HFFc6 (cell line): ENCODE measurements around the gene TRIM52. TPM values are rescaled to one million over a fixed set of nuclear protein-coding genes. Genes with fewer than 3 reads are reported as not detected.

Experiments used
- DNase-seq: peaks from one replicate; pipeline ENCODE4 v3.0.0-alpha.2; 2018
- H3K27ac Mint-ChIP-seq: 2 replicates; pipeline ENCODE4 v1.8.0; 2020; ENCODE audit warnings: mild to moderate bottlenecking, mixed read lengths
- H3K27me3 Mint-ChIP-seq: 2 replicates; pipeline ENCODE4 v1.8.0; 2021; ENCODE audit warnings: mild to moderate bottlenecking, moderate library complexity, mixed read lengths; ENCODE audit not compliant: insufficient read depth
- H3K36me3 Mint-ChIP-seq: 2 replicates; pipeline ENCODE4 v1.8.0; 2021; ENCODE audit warnings: low read depth, mixed read lengths
- H3K4me1 Mint-ChIP-seq: 2 replicates; pipeline ENCODE4 v1.8.0; 2020; ENCODE audit warnings: low read depth, mixed read lengths
- H3K4me3 Mint-ChIP-seq: 2 replicates; pipeline ENCODE4 v1.8.0; 2020; ENCODE audit warnings: mild to moderate bottlenecking, moderate library complexity, mixed read lengths
- H3K9me3 Mint-ChIP-seq: 2 replicates; pipeline ENCODE4 v1.8.0; 2020; ENCODE audit warnings: mild to moderate bottlenecking, mixed read lengths
- microRNA-seq: library from miRNA; unstranded; fragments of <30 nt; microRNA quantifications from one replicate; pipeline ENCODE4, GENCODE V29; 2019
- total RNA-seq, 6 experiments: library from RNA; stranded (reverse); fragmentation: NEBNext Ultra II Directional; extraction: Animal tissue kit (Norgen Biotek cat#: 25700); gene quantifications; 2 replicates in 1 of 6; 3 replicates in 5 of 6; pipeline ENCODE4 v1.2.3, GENCODE V29; 2021
- TF ChIP-seq, protein P1 (sequence below): fragments of 200-600 bp; sonication (generic); IDR thresholded peaks from 2 replicates; pipeline ENCODE4 v1.5.0; 2021; ENCODE audit warnings: antibody characterized with exemption, mild to moderate bottlenecking

The TRIM52 gene
- total RNA-seq, 6 experiments from 2014 or later: 5.2 to 6.9 (median 5.6) TPM

GRCh38 chr5:181207214-181207959, 53.6 kb downstream of the TRIM52 start:
- TF ChIP-seq, protein P1, sequence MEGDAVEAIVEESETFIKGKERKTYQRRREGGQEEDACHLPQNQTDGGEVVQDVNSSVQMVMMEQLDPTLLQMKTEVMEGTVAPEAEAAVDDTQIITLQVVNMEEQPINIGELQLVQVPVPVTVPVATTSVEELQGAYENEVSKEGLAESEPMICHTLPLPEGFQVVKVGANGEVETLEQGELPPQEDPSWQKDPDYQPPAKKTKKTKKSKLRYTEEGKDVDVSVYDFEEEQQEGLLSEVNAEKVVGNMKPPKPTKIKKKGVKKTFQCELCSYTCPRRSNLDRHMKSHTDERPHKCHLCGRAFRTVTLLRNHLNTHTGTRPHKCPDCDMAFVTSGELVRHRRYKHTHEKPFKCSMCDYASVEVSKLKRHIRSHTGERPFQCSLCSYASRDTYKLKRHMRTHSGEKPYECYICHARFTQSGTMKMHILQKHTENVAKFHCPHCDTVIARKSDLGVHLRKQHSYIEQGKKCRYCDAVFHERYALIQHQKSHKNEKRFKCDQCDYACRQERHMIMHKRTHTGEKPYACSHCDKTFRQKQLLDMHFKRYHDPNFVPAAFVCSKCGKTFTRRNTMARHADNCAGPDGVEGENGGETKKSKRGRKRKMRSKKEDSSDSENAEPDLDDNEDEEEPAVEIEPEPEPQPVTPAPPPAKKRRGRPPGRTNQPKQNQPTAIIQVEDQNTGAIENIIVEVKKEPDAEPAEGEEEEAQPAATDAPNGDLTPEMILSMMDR: no peak
- H3K27me3 Mint-ChIP-seq: peaks cover 15% of the 10 kb centered on the region
- H3K36me3 Mint-ChIP-seq: no peaks in the 10 kb centered on the region
- H3K4me3 Mint-ChIP-seq: peak overlapping the region; percentile 92
- H3K4me1 Mint-ChIP-seq: peaks cover 31% of the 10 kb centered on the region
- peak; percentile 92 for DNase-seq
- no peaks in the 10 kb centered on the region; the same call in 1 of the 2 replicates for H3K9me3 Mint-ChIP-seq
- H3K27ac Mint-ChIP-seq: peak overlapping the region; percentile 90

DNA sequence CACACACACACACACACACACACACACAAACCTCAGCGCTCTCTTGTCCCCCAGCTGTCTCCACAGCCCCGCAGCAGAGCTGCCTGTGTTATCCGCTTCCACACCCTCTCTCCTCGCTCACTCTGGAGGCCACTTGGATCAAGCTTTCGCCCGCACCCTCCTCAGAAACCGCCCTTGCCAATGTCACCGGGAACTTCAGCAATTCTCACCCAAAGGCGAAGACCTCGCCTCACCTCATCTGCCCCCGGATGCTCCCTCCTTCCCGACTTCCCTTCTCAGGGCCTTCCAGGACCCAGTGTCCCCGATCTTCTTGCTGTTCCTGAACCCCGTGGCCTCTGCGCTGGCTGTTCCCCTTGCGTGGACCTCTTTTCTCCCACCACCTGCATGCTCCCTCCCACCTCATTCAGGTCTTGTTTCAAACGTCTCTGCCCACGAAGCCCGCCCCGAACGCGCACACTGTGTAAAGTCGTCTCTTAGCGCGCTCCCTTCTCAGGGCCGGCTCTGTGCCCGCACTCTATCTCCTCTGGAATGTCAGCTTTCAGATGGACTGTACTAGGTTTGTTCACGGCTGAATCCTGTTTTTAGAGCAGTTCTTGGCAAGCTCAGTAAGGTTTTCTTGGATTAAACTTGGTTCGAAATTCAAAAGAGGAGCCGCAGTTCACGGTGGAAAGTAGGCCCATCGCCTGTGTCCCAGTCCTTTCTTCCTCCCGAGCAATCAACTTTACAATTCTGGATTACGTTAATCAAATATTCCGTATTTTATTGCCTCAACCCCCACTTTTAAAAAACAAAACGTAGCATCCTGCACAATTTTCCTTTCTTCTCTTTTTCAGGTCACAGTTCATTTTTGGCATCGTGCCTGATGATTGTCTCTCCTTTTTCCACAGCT, 54.9 kb downstream of the TRIM52 start:
- TF ChIP-seq, protein P1: no peak
- H3K27ac Mint-ChIP-seq: peak overlapping the region; percentile 90
- DNase-seq: no peak
- H3K4me3 Mint-ChIP-seq: peak overlapping the region; percentile 92
- no peaks in the 10 kb centered on the region; the same call in 1 of the 2 replicates for H3K9me3 Mint-ChIP-seq
- peaks cover 31% of the 10 kb centered on the region for H3K4me1 Mint-ChIP-seq
- H3K27me3 Mint-ChIP-seq: peaks cover 15% of the 10 kb centered on the region
- no peaks in the 10 kb centered on the region for H3K36me3 Mint-ChIP-seq

Small RNA genes lying within 50 kb of the gene (microRNA-seq; reads per million reads assigned to microRNA genes)
- gene MIR4638: 2.3 reads per million

Other genes starting within 250 kb of the TRIM52 start
- not detected for gene BTNL9, start 220.9 kb downstream of the TRIM52 start, total RNA-seq
- not detected for gene OR2V1, start 130.0 kb downstream of the TRIM52 start, total RNA-seq
- not detected for gene OR2V2, start 113.6 kb downstream of the TRIM52 start, total RNA-seq
- gene TRIM7, start 55.9 kb downstream of the TRIM52 start, total RNA-seq: 1 to 10 TPM; 2.8 to 7.5 (median 5.3) TPM
- gene TRIM41, start 37.9 kb downstream of the TRIM52 start, total RNA-seq: 10 to 100 TPM; 20.3 to 24.0 (median 22.5) TPM
- 1,000 to 10,000 TPM; 1,737 to 2,012 (median 1,885) TPM for gene RACK1, start 17.2 kb downstream of the TRIM52 start, total RNA-seq
- gene OR4F3, start 106.1 kb upstream of the TRIM52 start, total RNA-seq: not detected